HepG2 (cell line): ENCODE measurements around the gene SLF1. TPM values are rescaled to one million over a fixed set of nuclear protein-coding genes. Genes with fewer than 3 reads are reported as not detected.

ENCODE experiments used
- ATAC-seq: fragments of 200-7000 bp; cut with Tn5 transposase; 3 replicates; pipeline ENCODE4 v1.9.1; 2020; ENCODE audit warnings: mild to moderate bottlenecking, moderate library complexity
- Bru-seq: library from RNA; stranded (reverse); fragments of 400-500 nt; gene quantifications from one replicate; lab custom pipeline; 2021; lab: Mats Ljungman, UMichigan
- BruChase-seq, 2 experiments: library from RNA; stranded (reverse); fragments of 400-500 nt; gene quantifications; one replicate each; lab custom pipeline; 2021; lab: Mats Ljungman, UMichigan
- BruUV-seq: library from RNA; stranded (reverse); fragments of 400-500 nt; replicated peaks from 2 replicates; lab custom pipeline; 2021; lab: Mats Ljungman, UMichigan
- CTCF ChIA-PET: fragments of 300-600 bp; formaldehyde crosslinking; extraction: SDS; loops from one replicate; lab custom pipeline; 2021; ENCODE audit warnings: low total read pairs, inconsistent platforms, low intra/inter-chr PET ratio; lab: Yijun Ruan, JAX
- POLR2A ChIA-PET: fragments of 350-600 bp; sonication (Branson Sonifier 250); formaldehyde crosslinking; loops from one replicate; lab custom pipeline; 2020; ENCODE audit warnings: antibody characterized with exemption, inconsistent platforms; lab: Yijun Ruan, JAX
- DNase-seq: peaks from one replicate; pipeline ENCODE4 v3.0.0-alpha.2; 2015; ENCODE audit warnings: low spot score
- FAIRE-seq: peaks from 3 replicates; lab custom pipeline; 2011; peaks lifted over from hg19 to GRCh38; lab: Jason Lieb, UNC
- H2AFZ ChIP-seq: one replicate; pipeline ENCODE4 v1.6.1; 2011; ENCODE audit warnings: low read length, inconsistent platforms
- H3K27ac ChIP-seq: fragments of 300-600 bp; 3 replicates; pipeline ENCODE4 v1.8.0; 2011; ENCODE audit warnings: mixed run types, mild to moderate bottlenecking, mixed read lengths, low read length, inconsistent platforms; ENCODE audit not compliant: insufficient read depth; ENCODE audit errors: extremely low read length
- H3K27me3 ChIP-seq, 2 experiments: fragments of 200-600 bp in 1 of 2; 2 replicates in 1 of 2; 3 replicates in 1 of 2; pipeline versions ENCODE4 v1.6.0 to v1.8.0; 2011; ENCODE audit warnings: low read length in 2 of 2, mild to moderate bottlenecking in 2 of 2, moderate library complexity in 2 of 2, inconsistent platforms in 1 of 2; ENCODE audit not compliant: insufficient read depth in 2 of 2, control insufficient read depth in 1 of 2
- H3K36me3 ChIP-seq, 2 experiments: fragments of 200-600 bp in 1 of 2; replicated peaks in 1 of 2; 2 replicates in 1 of 2; 3 replicates in 1 of 2; pipeline versions ENCODE4 v1.5.1 to v1.8.0; 2011; ENCODE audit warnings: low read length in 2 of 2, inconsistent platforms in 1 of 2; ENCODE audit not compliant: insufficient read depth in 2 of 2, control insufficient read depth in 1 of 2
- H3K4me1 ChIP-seq: 2 replicates; pipeline ENCODE4 v1.5.1; 2012; ENCODE audit warnings: low read length, inconsistent platforms; ENCODE audit not compliant: insufficient read depth
- H3K4me2 ChIP-seq: 2 replicates; pipeline ENCODE4 v1.6.0; 2011; ENCODE audit warnings: low read depth, low read length, inconsistent platforms
- H3K4me3 ChIP-seq, 3 experiments: fragments of 200-600 bp in 1 of 3; sonication (generic), shearing (Covaris generic) in 1 of 3; replicated peaks in 1 of 3; 2 replicates each; pipeline ENCODE4 v1.5.1; 2011 to 2016; ENCODE audit warnings: low read length in 3 of 3, inconsistent platforms in 2 of 3, low read depth in 2 of 3, mild to moderate bottlenecking in 2 of 3, control low read depth in 1 of 3, mixed read lengths in 1 of 3; ENCODE audit not compliant: insufficient read depth in 1 of 3
- H3K79me2 ChIP-seq: one replicate; pipeline ENCODE4 v1.6.1; 2011; ENCODE audit warnings: low read length, inconsistent platforms; ENCODE audit not compliant: insufficient read depth
- H3K9ac ChIP-seq: 2 replicates; pipeline ENCODE4 v1.6.0; 2011; ENCODE audit warnings: mild to moderate bottlenecking, low read depth, low read length, inconsistent platforms; ENCODE audit not compliant: insufficient read depth
- H3K9me3 ChIP-seq: 2 replicates; pipeline ENCODE4 v1.5.1; 2012; ENCODE audit warnings: mild to moderate bottlenecking, low read length
- H4K20me1 ChIP-seq: 2 replicates; pipeline ENCODE4 v1.6.0; 2011; ENCODE audit warnings: inconsistent platforms, mild to moderate bottlenecking, low read length, moderate library complexity; ENCODE audit not compliant: insufficient read depth
- CBFB ChIP-seq: sonication (generic); formaldehyde crosslinking; IDR thresholded peaks from 2 replicates; pipeline ENCODE4 v1.4.0; 2020; ENCODE audit warnings: missing genetic modification reagents
- NCOA2 ChIP-seq: sonication (generic); formaldehyde crosslinking; IDR thresholded peaks from 2 replicates; pipeline ENCODE4 v1.8.0; 2022; ENCODE audit warnings: inconsistent platforms
- REXO4 ChIP-seq: sonication (generic); formaldehyde crosslinking; IDR thresholded peaks from 2 replicates; pipeline ENCODE4 v1.8.0; 2022; ENCODE audit warnings: missing genetic modification reagents, mild to moderate bottlenecking, borderline replicate concordance
- SIX1 ChIP-seq: sonication (generic); formaldehyde crosslinking; IDR thresholded peaks from 2 replicates; pipeline ENCODE4 v1.4.0; 2020; ENCODE audit warnings: missing genetic modification reagents, borderline replicate concordance
- TP53 ChIP-seq: sonication (generic); formaldehyde crosslinking; conservative IDR thresholded peaks from 2 replicates; pipeline ENCODE4 v1.4.0; 2020; ENCODE audit warnings: missing genetic modification reagents
- YEATS2 ChIP-seq: sonication (generic); formaldehyde crosslinking; IDR thresholded peaks from 2 replicates; pipeline ENCODE4 v1.4.0; 2020; ENCODE audit warnings: missing genetic modification reagents, borderline replicate concordance
- ZBTB8A ChIP-seq: sonication (generic); formaldehyde crosslinking; IDR thresholded peaks from 2 replicates; pipeline ENCODE4 v1.4.0; 2020; ENCODE audit warnings: mild to moderate bottlenecking, low read depth, missing genetic modification reagents, borderline replicate concordance
- ZNF501 ChIP-seq: sonication (generic); formaldehyde crosslinking; IDR thresholded peaks from 2 replicates; pipeline ENCODE4 v1.5.1; 2020; ENCODE audit warnings: mild to moderate bottlenecking, moderate library complexity, missing genetic modification reagents
- ZNF563 ChIP-seq: sonication (generic); formaldehyde crosslinking; IDR thresholded peaks from 2 replicates; pipeline ENCODE4 v1.8.0; 2022; ENCODE audit warnings: mild to moderate bottlenecking, moderate library complexity, missing genetic modification reagents
- ZNF674 ChIP-seq: sonication (generic); formaldehyde crosslinking; IDR thresholded peaks from 2 replicates; pipeline ENCODE4 v1.5.0; 2020; ENCODE audit warnings: low read depth, mild to moderate bottlenecking, missing genetic modification reagents
- WGBS: methylation state at CpG from one replicate; pipeline ENCODE4 v1.1.6; 2017; ENCODE audit warnings: low lambda C conversion rate; 5-methylcytosine and 5-hydroxymethylcytosine counted together
- in situ Hi-C: cut with HindIII; loops from 2 replicates; pipeline ENCODE4 v1.10.0; 2017; ENCODE audit warnings: low pct_unique_long_range_greater_than_20kb; ENCODE audit not compliant: extremely low pct_ligation_motif_present
- intact Hi-C: fragments of 100-400 bp; cut with micrococcal nuclease; formaldehyde crosslinking; loops from one replicate; pipeline ENCODE4 v1.10.0; 2022; ENCODE audit not compliant: unreplicated experiment
- long read RNA-seq, 2 experiments: library from RNA in 1 of 2; library from polyadenylated mRNA in 1 of 2; stranded (forward) in 1 of 2; unstranded in 1 of 2; transcript quantifications; one replicate each; pipeline ENCODE4 v2.0.0, GENCODE V29; 2019 to 2022
- polyA minus RNA-seq, 3 experiments: library from RNA; depleted of rRNA, polyadenylated mRNA; stranded (reverse); fragments of >200 nt; gene quantifications; 2 replicates each; pipeline ENCODE4 v1.2.3, GENCODE V29; 2011; ENCODE audit warnings: low replicate concordance in 1 of 3
- polyA plus RNA-seq, 8 experiments: library from polyadenylated mRNA; depleted of rRNA in 3 of 8; stranded (reverse) in 7 of 8; unstranded in 1 of 8; fragments of >200 nt; fragmentation: Illumina TruSeq in 4 of 8; extraction: Trizol in 4 of 8; gene quantifications; 2 replicates each; pipeline versions ENCODE4 v1.2.1 to v1.2.3, GENCODE V29; 2011 to 2016; ENCODE audit warnings: low read depth in 4 of 8, missing spikeins in 1 of 8, mixed read lengths in 1 of 8; ENCODE audit not compliant: insufficient read depth in 1 of 8
- total RNA-seq, 5 experiments: library from RNA; depleted of rRNA; stranded (reverse); fragments of >200 nt; fragmentation: Illumina TruSeq; extraction: Trizol; gene quantifications; 2 replicates each; pipeline ENCODE4 v1.2.3, GENCODE V29; 2016; ENCODE audit warnings: low read depth in 1 of 5
- TF ChIP-seq, protein P1 (sequence below): sonication (generic); formaldehyde crosslinking; IDR thresholded peaks from 2 replicates; pipeline ENCODE4 v1.4.0; 2020; ENCODE audit warnings: mild to moderate bottlenecking, missing genetic modification reagents
- TF ChIP-seq, protein P2 (sequence below): IDR thresholded peaks from 2 replicates; pipeline ENCODE4 v1.6.1; 2016; ENCODE audit warnings: missing genetic modification reagents, missing compliant biosample characterization
- TF ChIP-seq, protein P3 (sequence below): IDR thresholded peaks from 2 replicates; pipeline ENCODE4 v1.6.1; 2016; ENCODE audit warnings: mild to moderate bottlenecking

SLF1 gene
- total RNA-seq (2016; rRNA removed; fragmentation: Illumina TruSeq; extraction: Trizol): 9.1 and 10.4 TPM in 2 replicates
- total RNA-seq (2016; cell fraction: cytosol; rRNA removed; fragmentation: Illumina TruSeq; extraction: Trizol; ENCODE audit: low read depth): 11.1 and 12.3 TPM in 2 replicates
- 8.6 and 10.3 TPM in 2 replicates for total RNA-seq (2016; cell fraction: insoluble cytoplasmic fraction; rRNA removed; fragmentation: Illumina TruSeq; extraction: Trizol)
- total RNA-seq (2016; cell fraction: membrane; rRNA removed; fragmentation: Illumina TruSeq; extraction: Trizol): 4.3 and 6.2 TPM in 2 replicates
- total RNA-seq (2016; cell fraction: nucleus; rRNA removed; fragmentation: Illumina TruSeq; extraction: Trizol): 15.7 and 22.6 TPM in 2 replicates
- polyA plus RNA-seq (2011; rRNA removed): 1.5 and 2.1 TPM in 2 replicates
- polyA plus RNA-seq (2011; cell fraction: cytosol; rRNA removed): 0.73 and 0.81 TPM in 2 replicates
- polyA plus RNA-seq (2011; cell fraction: nucleus; rRNA removed): 1.2 TPM in 2 replicates
- 1.0 and 1.8 TPM in 2 replicates for polyA plus RNA-seq (2012)
- 0.31 and 0.38 TPM in 2 replicates for polyA plus RNA-seq (2016; cell fraction: cytosol; fragmentation: Illumina TruSeq; extraction: Trizol; ENCODE audit: low read depth)
- 7.7 and 8.0 TPM in 2 replicates for polyA plus RNA-seq (2016; cell fraction: insoluble cytoplasmic fraction; fragmentation: Illumina TruSeq; extraction: Trizol; ENCODE audit: low read depth)
- polyA plus RNA-seq (2016; cell fraction: membrane; fragmentation: Illumina TruSeq; extraction: Trizol; ENCODE audit: low read depth): 0.53 and 0.91 TPM in 2 replicates
- polyA plus RNA-seq (2016; cell fraction: nucleus; fragmentation: Illumina TruSeq; extraction: Trizol; ENCODE audit: insufficient read depth, low read depth): 10.6 and 13.9 TPM in 2 replicates
- polyA minus RNA-seq (2011; rRNA and poly(A)+ RNA removed; ENCODE audit: low replicate concordance): 1.1 and 66.0 TPM in 2 replicates
- 6.8 and 7.9 TPM in 2 replicates for polyA minus RNA-seq (2011; cell fraction: cytosol; rRNA and poly(A)+ RNA removed)
- polyA minus RNA-seq (2011; cell fraction: nucleus; rRNA and poly(A)+ RNA removed): 7.5 and 15.3 TPM in 2 replicates
- percentile 55 among the genes with signal in this experiment for Bru-seq, nascent RNA
- percentile 50 among the genes with signal in this experiment for BruChase-seq, experiment 1, labeled RNA remaining after a 6-hour chase
- BruChase-seq, experiment 2, labeled RNA remaining after a 2-hour chase: percentile 57 among the genes with signal in this experiment
- long read RNA-seq, experiment 1, full-length matches to known transcripts: 1 of 6 reads
- long read RNA-seq, experiment 1, partial matches to known transcripts: 4 of 6 reads
- long read RNA-seq, experiment 1, other reads (novel, unspliced or antisense): 1 of 6 reads
- long read RNA-seq, experiment 2, partial matches to known transcripts: 4 of 7 reads
- long read RNA-seq, experiment 2, other reads (novel, unspliced or antisense): 3 of 7 reads

DNA sequence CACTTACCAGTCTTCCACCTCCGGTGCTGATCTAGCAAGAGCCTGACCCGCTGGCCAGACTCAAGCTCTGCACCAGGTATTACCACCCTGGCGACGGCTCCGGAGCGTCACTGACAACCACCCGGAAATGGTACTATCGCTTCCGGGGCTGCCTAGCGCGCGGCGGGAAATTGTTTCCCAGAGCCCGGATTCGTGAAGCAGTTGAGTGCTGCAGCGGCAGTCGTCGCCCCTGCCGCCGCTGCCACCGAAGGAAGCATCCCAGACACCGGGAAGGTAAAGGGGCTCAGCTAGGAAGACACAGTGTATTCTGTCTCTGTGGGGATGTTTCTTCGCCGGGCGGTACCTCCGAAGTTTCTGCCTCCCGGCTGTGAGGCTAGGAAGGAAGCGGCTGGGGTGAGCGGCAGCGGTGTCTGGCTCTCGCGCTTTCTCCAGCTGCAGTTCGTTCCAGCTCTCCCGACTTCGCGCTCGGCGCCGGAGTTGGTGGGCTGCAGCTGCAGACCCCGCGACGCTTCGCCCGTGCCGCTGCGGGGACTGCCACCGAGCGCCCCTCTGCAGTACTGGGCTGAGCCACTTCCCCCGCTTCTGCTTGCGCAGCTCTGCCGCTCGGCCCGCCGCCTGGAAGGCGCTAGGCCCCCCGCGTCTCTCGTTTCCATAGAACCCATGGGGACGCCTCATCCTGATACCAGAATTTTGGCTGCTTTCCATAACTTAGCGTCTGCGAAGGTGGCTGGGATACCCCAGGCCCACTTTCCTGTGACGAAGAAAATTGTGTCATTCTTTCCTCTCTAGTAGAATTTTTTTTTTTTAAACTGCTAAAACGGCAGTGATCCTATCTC, at the start of gene SLF1, which contains the start of gene KIAA0825:
Gene SLF1 (plus strand): TSS at position 177 of the 836 bp plus-strand sequence. CDS start 10,142 bp downstream, outside the sequence.
Gene KIAA0825 (minus strand): TSS at position 112 of the 836 bp plus-strand sequence. CDS start 81,478 bp downstream, outside the sequence.
- peaks cover 17% of the 10 kb centered on the region for H3K4me1 ChIP-seq
- no peaks in the 10 kb centered on the region for H3K36me3 ChIP-seq
- ATAC-seq (peak; percentile 98), FAIRE-seq (peak; percentile 66), DNase-seq (peak; percentile 84)
- peak within 1 kb of the TSS; percentile 72 for H3K4me2 ChIP-seq
- peak within 1 kb of the TSS; percentile 97 for H2AFZ ChIP-seq
- no peaks in the 10 kb centered on the region; a peak in 1 of 5 replicates for H3K27me3 ChIP-seq
- peaks cover 30% of the 10 kb centered on the region for H3K79me2 ChIP-seq
- intact Hi-C loops (loop anchor here (1.0 to 5.0 kb wide), 4 partner anchors 74 to 232 kb away; no protein-coding TSS in a partner anchor), in situ Hi-C loops (no loop called here)
- H3K9ac ChIP-seq: peak within 1 kb of the TSS; percentile 73
- ChIA-PET POLR2A (no interaction called here), CTCF (no interaction called here)
- WGBS: under 1% methylated on average over 17 of the region's 63 CpGs
- peak within 1 kb of the TSS; percentile 82 to 88 (median 88) for H3K4me3 ChIP-seq
- peak within 1 kb of the TSS; percentile 79 for H3K27ac ChIP-seq
- no peaks in the 10 kb centered on the region for H3K9me3 ChIP-seq
- H4K20me1 ChIP-seq: no peaks in the 10 kb centered on the region
- no TSS peak for BruUV-seq
- TF ChIP-seq REXO4 (CRISPR knock-in tag): no peak
- TF ChIP-seq NCOA2 (CRISPR knock-in tag): no peak
- TF ChIP-seq, protein P1, sequence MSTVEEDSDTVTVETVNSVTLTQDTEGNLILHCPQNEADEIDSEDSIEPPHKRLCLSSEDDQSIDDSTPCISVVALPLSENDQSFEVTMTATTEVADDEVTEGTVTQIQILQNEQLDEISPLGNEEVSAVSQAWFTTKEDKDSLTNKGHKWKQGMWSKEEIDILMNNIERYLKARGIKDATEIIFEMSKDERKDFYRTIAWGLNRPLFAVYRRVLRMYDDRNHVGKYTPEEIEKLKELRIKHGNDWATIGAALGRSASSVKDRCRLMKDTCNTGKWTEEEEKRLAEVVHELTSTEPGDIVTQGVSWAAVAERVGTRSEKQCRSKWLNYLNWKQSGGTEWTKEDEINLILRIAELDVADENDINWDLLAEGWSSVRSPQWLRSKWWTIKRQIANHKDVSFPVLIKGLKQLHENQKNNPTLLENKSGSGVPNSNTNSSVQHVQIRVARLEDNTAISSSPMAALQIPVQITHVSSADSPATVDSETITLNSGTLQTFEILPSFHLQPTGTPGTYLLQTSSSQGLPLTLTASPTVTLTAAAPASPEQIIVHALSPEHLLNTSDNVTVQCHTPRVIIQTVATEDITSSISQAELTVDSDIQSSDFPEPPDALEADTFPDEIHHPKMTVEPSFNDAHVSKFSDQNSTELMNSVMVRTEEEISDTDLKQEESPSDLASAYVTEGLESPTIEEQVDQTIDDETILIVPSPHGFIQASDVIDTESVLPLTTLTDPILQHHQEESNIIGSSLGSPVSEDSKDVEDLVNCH (CRISPR knock-in tag): no peak
- TF ChIP-seq ZNF674 (CRISPR knock-in tag): no peak
- no peak for TF ChIP-seq ZNF563 (CRISPR knock-in tag)
- no peak for TF ChIP-seq SIX1
- TF ChIP-seq ZBTB8A (CRISPR knock-in tag): no peak
- TF ChIP-seq ZNF501: peak; percentile 88
- TF ChIP-seq, protein P2, sequence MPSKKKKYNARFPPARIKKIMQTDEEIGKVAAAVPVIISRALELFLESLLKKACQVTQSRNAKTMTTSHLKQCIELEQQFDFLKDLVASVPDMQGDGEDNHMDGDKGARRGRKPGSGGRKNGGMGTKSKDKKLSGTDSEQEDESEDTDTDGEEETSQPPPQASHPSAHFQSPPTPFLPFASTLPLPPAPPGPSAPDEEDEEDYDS (CRISPR knock-in tag): peak; percentile 30; the same call in 1 of the 2 replicates
- peak; percentile 30; the same call in 1 of the 2 replicates for TF ChIP-seq CBFB (CRISPR knock-in tag)
- peak; percentile 56; the same call in 1 of the 2 replicates for TF ChIP-seq TP53 (CRISPR knock-in tag)
- TF ChIP-seq YEATS2 (CRISPR knock-in tag): peak; percentile 95
- TF ChIP-seq, protein P3, sequence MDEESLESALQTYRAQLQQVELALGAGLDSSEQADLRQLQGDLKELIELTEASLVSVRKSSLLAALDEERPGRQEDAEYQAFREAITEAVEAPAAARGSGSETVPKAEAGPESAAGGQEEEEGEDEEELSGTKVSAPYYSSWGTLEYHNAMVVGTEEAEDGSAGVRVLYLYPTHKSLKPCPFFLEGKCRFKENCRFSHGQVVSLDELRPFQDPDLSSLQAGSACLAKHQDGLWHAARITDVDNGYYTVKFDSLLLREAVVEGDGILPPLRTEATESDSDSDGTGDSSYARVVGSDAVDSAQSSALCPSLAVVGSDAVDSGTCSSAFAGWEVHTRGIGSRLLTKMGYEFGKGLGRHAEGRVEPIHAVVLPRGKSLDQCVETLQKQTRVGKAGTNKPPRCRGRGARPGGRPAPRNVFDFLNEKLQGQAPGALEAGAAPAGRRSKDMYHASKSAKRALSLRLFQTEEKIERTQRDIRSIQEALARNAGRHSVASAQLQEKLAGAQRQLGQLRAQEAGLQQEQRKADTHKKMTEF (CRISPR knock-in tag): peak; percentile 65; the same call in 1 of the 2 replicates
